H9 (cell line): Measurements from ENCODE around the gene COL3A1. TPM values are rescaled to one million over a fixed set of nuclear protein-coding genes. Genes with fewer than 3 reads are reported as not detected.

Source experiments
- DNase-seq: peaks from one replicate; pipeline ENCODE4 v3.0.0-alpha.2; 2017
- H2AFZ ChIP-seq: one replicate; pipeline ENCODE4 v1.6.1; 2013; ENCODE audit warnings: mild to moderate bottlenecking, low read length, control low read depth, moderate library complexity
- H2AK5ac ChIP-seq: 2 replicates; pipeline ENCODE4 v1.6.1; 2013; ENCODE audit warnings: low read length, control low read depth, mixed read lengths; ENCODE audit not compliant: insufficient read length
- H2BK120ac ChIP-seq: one replicate; pipeline ENCODE4 v1.6.1; 2013; ENCODE audit warnings: low read depth, mild to moderate bottlenecking, low read length, control low read depth, inconsistent platforms; ENCODE audit not compliant: poor library complexity, severe bottlenecking
- H2BK12ac ChIP-seq: 2 replicates; pipeline ENCODE4 v1.6.1; 2013; ENCODE audit warnings: low read length, control low read depth, mixed read lengths, low read depth; ENCODE audit not compliant: insufficient read length
- H2BK15ac ChIP-seq: 2 replicates; pipeline ENCODE4 v1.6.1; 2013; ENCODE audit warnings: low read depth, low read length, control low read depth
- H2BK20ac ChIP-seq: one replicate; pipeline ENCODE4 v1.6.1; 2013; ENCODE audit warnings: low read depth, mild to moderate bottlenecking, low read length, control low read depth, inconsistent platforms; ENCODE audit not compliant: poor library complexity, severe bottlenecking
- H2BK5ac ChIP-seq: 2 replicates; pipeline ENCODE4 v1.6.1; 2013; ENCODE audit warnings: low read length, control low read depth, mixed read lengths; ENCODE audit not compliant: insufficient read length
- H3K14ac ChIP-seq: 2 replicates; pipeline ENCODE4 v1.6.1; 2013; ENCODE audit warnings: low read length, control low read depth; ENCODE audit not compliant: insufficient read depth
- H3K18ac ChIP-seq: 2 replicates; pipeline ENCODE4 v1.6.1; 2013; ENCODE audit warnings: low read depth, mild to moderate bottlenecking, mixed read lengths, low read length, control low read depth; ENCODE audit not compliant: insufficient read length
- H3K23ac ChIP-seq: 2 replicates; pipeline ENCODE4 v1.6.1; 2013; ENCODE audit warnings: low read length, control low read depth, mixed read lengths, low read depth; ENCODE audit not compliant: insufficient read length
- H3K23me2 ChIP-seq: 2 replicates; pipeline ENCODE4 v1.6.1; 2013; ENCODE audit warnings: low read depth, mild to moderate bottlenecking, mixed read lengths, low read length, control low read depth; ENCODE audit not compliant: insufficient read length, poor library complexity, severe bottlenecking
- H3K27ac ChIP-seq: 2 replicates; pipeline ENCODE4 v1.5.1; 2013; ENCODE audit warnings: low read length, control low read depth, mixed read lengths, low read depth; ENCODE audit not compliant: insufficient read length
- H3K27me3 ChIP-seq: 2 replicates; pipeline ENCODE4 v1.6.1; 2013; ENCODE audit warnings: low read length, control low read depth, inconsistent platforms; ENCODE audit not compliant: insufficient read depth
- H3K4ac ChIP-seq: 2 replicates; pipeline ENCODE4 v1.6.1; 2013; ENCODE audit warnings: low read depth, mild to moderate bottlenecking, control low read depth, inconsistent platforms, low read length, moderate library complexity
- H3K4me1 ChIP-seq: 2 replicates; pipeline ENCODE4 v1.6.1; 2013; ENCODE audit warnings: low read length, control low read depth, inconsistent platforms; ENCODE audit not compliant: insufficient read depth
- H3K4me2 ChIP-seq: 2 replicates; pipeline ENCODE4 v1.6.1; 2013; ENCODE audit warnings: low read length, control low read depth, mixed read lengths; ENCODE audit not compliant: insufficient read length, insufficient read depth
- H3K56ac ChIP-seq: 2 replicates; pipeline ENCODE4 v1.6.1; 2013; ENCODE audit warnings: low read depth, mild to moderate bottlenecking, mixed read lengths, low read length, control low read depth; ENCODE audit not compliant: insufficient read length
- H3K79me1 ChIP-seq: 2 replicates; pipeline ENCODE4 v1.6.1; 2013; ENCODE audit warnings: low read depth, mild to moderate bottlenecking, moderate library complexity, low read length, control low read depth, inconsistent platforms; ENCODE audit not compliant: insufficient read depth, poor library complexity, severe bottlenecking
- H3K79me2 ChIP-seq: 2 replicates; pipeline ENCODE4 v1.6.1; 2013; ENCODE audit warnings: low read length, control low read depth, inconsistent platforms; ENCODE audit not compliant: insufficient read depth
- H3K9ac ChIP-seq: 2 replicates; pipeline ENCODE4 v1.6.1; 2013; ENCODE audit warnings: low read length, control low read depth, mixed read lengths; ENCODE audit not compliant: insufficient read length; ENCODE audit errors: extremely low read depth
- H3K9me3 ChIP-seq: one replicate; pipeline ENCODE4 v1.6.1; 2013; ENCODE audit warnings: low read depth, low read length, inconsistent platforms; ENCODE audit not compliant: control insufficient read depth
- H3T11ph ChIP-seq: one replicate; pipeline ENCODE4 v1.6.1; 2013; ENCODE audit warnings: mild to moderate bottlenecking, low read length, control low read depth, inconsistent platforms
- H4K20me1 ChIP-seq: one replicate; pipeline ENCODE4 v1.6.1; 2013; ENCODE audit not compliant: control insufficient read depth, insufficient read length, insufficient read depth
- H4K5ac ChIP-seq: 2 replicates; pipeline ENCODE4 v1.6.1; 2013; ENCODE audit warnings: low read depth, mild to moderate bottlenecking, mixed read lengths, low read length, control low read depth; ENCODE audit not compliant: insufficient read length
- H4K8ac ChIP-seq: replicated peaks from 2 replicates; pipeline ENCODE4 v1.6.1; 2013; ENCODE audit warnings: low read length, control low read depth, mixed read lengths, low read depth; ENCODE audit not compliant: insufficient read length
- H4K91ac ChIP-seq: 2 replicates; pipeline ENCODE4 v1.6.1; 2013; ENCODE audit warnings: low read depth, mild to moderate bottlenecking, moderate library complexity, mixed read lengths, low read length, control low read depth; ENCODE audit not compliant: insufficient read length
- H3K27ac Mint-ChIP-seq, 3 experiments: 2 replicates in 2 of 3; 3 replicates in 1 of 3; pipeline ENCODE4 v1.8.0; 2020 to 2021; ENCODE audit warnings: mixed read lengths in 3 of 3, mild to moderate bottlenecking in 1 of 3, moderate library complexity in 1 of 3
- H3K27me3 Mint-ChIP-seq: 2 replicates; pipeline ENCODE4 v1.8.0; 2021; ENCODE audit warnings: low read depth, mild to moderate bottlenecking, moderate library complexity, mixed read lengths
- H3K36me3 Mint-ChIP-seq, 3 experiments: 2 replicates in 2 of 3; 3 replicates in 1 of 3; pipeline ENCODE4 v1.8.0; 2020 to 2021; ENCODE audit warnings: low read depth in 3 of 3, mixed read lengths in 3 of 3; ENCODE audit not compliant: insufficient read depth in 1 of 3
- H3K4me1 Mint-ChIP-seq, 2 experiments: 2 replicates each; pipeline ENCODE4 v1.8.0; 2020; ENCODE audit warnings: mixed read lengths in 2 of 2
- H3K4me3 Mint-ChIP-seq, 2 experiments: 2 replicates in 1 of 2; 3 replicates in 1 of 2; pipeline ENCODE4 v1.8.0; 2020 to 2021; ENCODE audit warnings: mild to moderate bottlenecking in 2 of 2, mixed read lengths in 2 of 2, moderate library complexity in 1 of 2
- H3K9me3 Mint-ChIP-seq, 2 experiments: 2 replicates in 1 of 2; 3 replicates in 1 of 2; pipeline ENCODE4 v1.8.0; 2020; ENCODE audit warnings: mild to moderate bottlenecking in 2 of 2, mixed read lengths in 2 of 2, moderate library complexity in 1 of 2
- WGBS: extraction: QIAGEN DNeasy Blood & Tissue Kit; methylation state at CpG from one replicate; pipeline ENCODE4 v1.1.7; 2013; ENCODE audit warnings: missing lambda C conversion rate, low lambda C conversion rate, mixed read lengths; ENCODE audit not compliant: insufficient read length; ENCODE audit errors: extremely low coverage; 5-methylcytosine and 5-hydroxymethylcytosine counted together
- total RNA-seq: library from RNA; stranded (reverse); gene quantifications from 2 replicates; pipeline ENCODE4 v1.2.1, GENCODE V29; 2021
- TF ChIP-seq, protein P1 (sequence below): fragments of 200-600 bp; sonication (generic); conservative IDR thresholded peaks from 3 replicates; pipeline ENCODE4 v1.8.0; 2021; ENCODE audit warnings: antibody characterized with exemption, mild to moderate bottlenecking

The COL3A1 gene
- total RNA-seq, 1 experiment from 2014 or later, result not detected

DNA sequence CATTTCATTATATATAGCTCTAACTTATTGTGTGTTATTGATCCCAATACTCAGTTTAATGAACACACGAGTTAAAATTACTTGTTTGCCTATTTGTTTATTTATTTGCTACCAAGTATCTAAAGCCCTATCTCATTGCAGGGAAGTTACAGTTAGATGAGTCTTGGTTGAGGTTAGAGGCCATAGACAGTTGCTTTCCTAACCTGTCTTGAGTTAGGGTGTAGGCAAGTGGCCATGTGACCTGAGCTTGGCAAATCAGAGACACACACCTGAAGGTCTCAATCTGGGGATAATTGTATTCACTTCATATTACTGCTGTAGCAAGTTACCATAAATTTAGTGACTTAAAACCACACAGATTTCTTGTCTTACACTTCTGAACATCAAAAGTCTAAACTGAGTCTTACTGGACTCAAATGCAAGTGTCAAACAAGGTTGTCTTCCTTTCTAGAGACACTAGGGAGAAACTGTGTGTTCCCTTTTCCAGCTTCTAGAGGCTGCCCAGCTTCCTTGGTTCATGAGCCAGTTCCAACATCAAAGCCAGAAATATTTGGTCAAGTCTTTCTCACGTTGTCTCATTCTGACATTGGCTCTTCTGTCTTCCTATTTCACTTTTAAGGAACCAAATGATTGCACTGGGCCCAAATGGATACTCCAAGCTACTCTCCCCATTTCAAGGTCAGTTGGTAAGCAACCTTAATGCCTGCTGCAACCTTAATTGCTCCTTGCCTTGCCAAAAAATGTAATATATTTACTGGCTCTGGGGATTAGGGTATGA, 39.7 kb downstream of the COL3A1 start:
- H3K14ac ChIP-seq, result no peak overlapping the region
- no peak overlapping the region for H2AFZ ChIP-seq
- no peak overlapping the region for H3K9ac ChIP-seq
- Mint-ChIP-seq H3K27me3 (no peaks in the 10 kb centered on the region), H3K9me3 (no peaks in the 10 kb centered on the region), H3K36me3 (no peaks in the 10 kb centered on the region), H3K4me1 (peaks cover 17 to 18% of the 10 kb centered on the region in 2 experiments), H3K4me3 (no peak overlapping the region), H3K27ac (peak overlapping the region in 2 of 3 experiments; percentile 41 to 92; a peak in 2 of 7 replicates)
- no peak overlapping the region for H3K23ac ChIP-seq
- H2BK120ac ChIP-seq, result no peak overlapping the region
- H3K27me3 ChIP-seq, result no peaks in the 10 kb centered on the region
- no peak overlapping the region for H4K8ac ChIP-seq
- H4K91ac ChIP-seq, result no peak overlapping the region
- H2BK12ac ChIP-seq, result no peak overlapping the region
- H3K18ac ChIP-seq, result no peak overlapping the region
- no peak overlapping the region for H3K4me2 ChIP-seq
- H3K27ac ChIP-seq, result no peak overlapping the region
- H3K23me2 ChIP-seq, result no peaks in the 10 kb centered on the region
- no peak overlapping the region for H2BK20ac ChIP-seq
- no peak overlapping the region for H4K5ac ChIP-seq
- H3K79me2 ChIP-seq, result no peaks in the 10 kb centered on the region
- H2AK5ac ChIP-seq, result no peak overlapping the region
- no peak overlapping the region for H2BK5ac ChIP-seq
- H3T11ph ChIP-seq, result no peak overlapping the region
- H3K4ac ChIP-seq, result no peak overlapping the region
- no peaks in the 10 kb centered on the region for H3K79me1 ChIP-seq
- no peak for DNase-seq
- no peaks in the 10 kb centered on the region for H3K9me3 ChIP-seq
- WGBS, result no CpG with 5 or more reads among the region's 2 CpGs
- no peaks in the 10 kb centered on the region for H3K4me1 ChIP-seq
- H4K20me1 ChIP-seq, result no peaks in the 10 kb centered on the region
- H3K56ac ChIP-seq, result no peak overlapping the region
- H2BK15ac ChIP-seq, result no peak overlapping the region
- TF ChIP-seq, protein P1, sequence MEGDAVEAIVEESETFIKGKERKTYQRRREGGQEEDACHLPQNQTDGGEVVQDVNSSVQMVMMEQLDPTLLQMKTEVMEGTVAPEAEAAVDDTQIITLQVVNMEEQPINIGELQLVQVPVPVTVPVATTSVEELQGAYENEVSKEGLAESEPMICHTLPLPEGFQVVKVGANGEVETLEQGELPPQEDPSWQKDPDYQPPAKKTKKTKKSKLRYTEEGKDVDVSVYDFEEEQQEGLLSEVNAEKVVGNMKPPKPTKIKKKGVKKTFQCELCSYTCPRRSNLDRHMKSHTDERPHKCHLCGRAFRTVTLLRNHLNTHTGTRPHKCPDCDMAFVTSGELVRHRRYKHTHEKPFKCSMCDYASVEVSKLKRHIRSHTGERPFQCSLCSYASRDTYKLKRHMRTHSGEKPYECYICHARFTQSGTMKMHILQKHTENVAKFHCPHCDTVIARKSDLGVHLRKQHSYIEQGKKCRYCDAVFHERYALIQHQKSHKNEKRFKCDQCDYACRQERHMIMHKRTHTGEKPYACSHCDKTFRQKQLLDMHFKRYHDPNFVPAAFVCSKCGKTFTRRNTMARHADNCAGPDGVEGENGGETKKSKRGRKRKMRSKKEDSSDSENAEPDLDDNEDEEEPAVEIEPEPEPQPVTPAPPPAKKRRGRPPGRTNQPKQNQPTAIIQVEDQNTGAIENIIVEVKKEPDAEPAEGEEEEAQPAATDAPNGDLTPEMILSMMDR, result no peak
